Measurements from ENCODE around the gene KRTAP3-1. TPM values are rescaled to one million over a fixed set of nuclear protein-coding genes. Genes with fewer than 3 reads are reported as not detected.

Gene KRTAP3-1
- total RNA-seq, 2 donors from 2014 or later: not detected

DNA sequence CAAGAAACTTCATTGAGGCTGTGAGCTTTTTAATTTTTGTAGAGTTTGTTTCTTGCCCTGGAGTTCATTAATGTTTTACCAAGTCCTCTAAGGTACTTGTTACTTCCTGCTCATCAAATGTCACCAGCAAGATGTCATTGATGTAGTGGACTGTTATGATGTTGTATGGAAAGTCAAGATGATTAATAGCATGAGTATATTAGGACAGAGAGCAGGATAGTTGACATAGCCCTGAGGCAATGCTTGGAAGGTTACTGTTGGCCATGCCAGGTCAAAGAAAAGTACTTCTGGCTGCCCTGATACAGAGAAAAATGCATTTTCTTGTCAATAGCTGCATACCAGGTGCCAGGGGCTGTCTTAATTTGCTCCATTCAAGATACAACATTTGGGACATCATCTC lies 11.4 kb upstream of the KRTAP3-1 start:
- TF ChIP-seq, protein P1, sequence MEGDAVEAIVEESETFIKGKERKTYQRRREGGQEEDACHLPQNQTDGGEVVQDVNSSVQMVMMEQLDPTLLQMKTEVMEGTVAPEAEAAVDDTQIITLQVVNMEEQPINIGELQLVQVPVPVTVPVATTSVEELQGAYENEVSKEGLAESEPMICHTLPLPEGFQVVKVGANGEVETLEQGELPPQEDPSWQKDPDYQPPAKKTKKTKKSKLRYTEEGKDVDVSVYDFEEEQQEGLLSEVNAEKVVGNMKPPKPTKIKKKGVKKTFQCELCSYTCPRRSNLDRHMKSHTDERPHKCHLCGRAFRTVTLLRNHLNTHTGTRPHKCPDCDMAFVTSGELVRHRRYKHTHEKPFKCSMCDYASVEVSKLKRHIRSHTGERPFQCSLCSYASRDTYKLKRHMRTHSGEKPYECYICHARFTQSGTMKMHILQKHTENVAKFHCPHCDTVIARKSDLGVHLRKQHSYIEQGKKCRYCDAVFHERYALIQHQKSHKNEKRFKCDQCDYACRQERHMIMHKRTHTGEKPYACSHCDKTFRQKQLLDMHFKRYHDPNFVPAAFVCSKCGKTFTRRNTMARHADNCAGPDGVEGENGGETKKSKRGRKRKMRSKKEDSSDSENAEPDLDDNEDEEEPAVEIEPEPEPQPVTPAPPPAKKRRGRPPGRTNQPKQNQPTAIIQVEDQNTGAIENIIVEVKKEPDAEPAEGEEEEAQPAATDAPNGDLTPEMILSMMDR (IDR thresholded peaks at IDR 0.05): no peak
- no peaks in the 10 kb centered on the region for H3K36me3 ChIP-seq
- DNase-seq (ENCODE audit: low spot score): no peak
- H3K4me3 ChIP-seq: no peak overlapping the region
- H3K27ac ChIP-seq: no peak overlapping the region
- H3K4me1 ChIP-seq (ENCODE audit: control insufficient read depth in 1 of 2, low read depth in 2 of 2): no peaks in the 10 kb centered on the region
- no peaks in the 10 kb centered on the region for H3K9me3 ChIP-seq
- no peaks in the 10 kb centered on the region for H3K27me3 ChIP-seq (replicated peaks; ENCODE audit: insufficient read depth)
- ATAC-seq (ENCODE audit: insufficient number of reproducible peaks, low FRiP score, low read depth): no peak

- TF ChIP-seq, protein P1 (IDR thresholded peaks at IDR 0.05): no peak
- DNase-seq (ENCODE audit: low spot score) (no peak), ATAC-seq (ENCODE audit: insufficient number of reproducible peaks, low FRiP score, low read depth) (no peak)
- H3K4me1 ChIP-seq (ENCODE audit: control insufficient read depth in 1 of 2, low read depth in 2 of 2): no peaks in the 10 kb centered on the region
- H3K4me3 ChIP-seq: no peak overlapping the region
- H3K9me3 ChIP-seq: no peaks in the 10 kb centered on the region
- no peaks in the 10 kb centered on the region for H3K36me3 ChIP-seq
- H3K27me3 ChIP-seq (replicated peaks; ENCODE audit: insufficient read depth): no peaks in the 10 kb centered on the region
- H3K27ac ChIP-seq: no peak overlapping the region
Observed at GRCh38 chr17:41019415-41019814, 10.5 kb upstream of the KRTAP3-1 start.

DNA sequence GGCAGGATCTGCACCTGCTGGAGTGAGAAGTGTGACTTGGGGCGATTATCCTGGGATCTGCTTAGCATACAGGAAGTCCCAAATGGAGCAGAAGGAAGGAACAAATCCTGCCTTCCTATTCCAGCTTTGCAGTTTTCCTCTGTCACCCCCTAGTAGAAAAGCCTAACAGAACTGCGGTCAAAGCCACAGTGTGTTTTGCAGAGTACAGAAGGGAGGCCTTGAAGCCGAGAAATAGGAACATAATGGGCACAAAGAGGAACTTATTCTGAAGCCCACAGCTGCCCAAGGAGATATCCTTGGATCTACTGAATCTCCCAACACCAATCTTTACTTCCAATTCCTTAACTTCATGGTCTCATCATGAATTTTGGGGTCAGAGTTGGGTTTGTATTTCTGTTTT lies 9.6 kb upstream of the KRTAP3-1 start:
- DNase-seq (ENCODE audit: low spot score) (no peak), ATAC-seq (ENCODE audit: insufficient number of reproducible peaks, low FRiP score, low read depth) (no peak)
- H3K4me3 ChIP-seq: no peak overlapping the region
- H3K27me3 ChIP-seq (replicated peaks; ENCODE audit: insufficient read depth): no peaks in the 10 kb centered on the region
- H3K4me1 ChIP-seq (ENCODE audit: control insufficient read depth in 1 of 2, low read depth in 2 of 2): no peaks in the 10 kb centered on the region
- H3K9me3 ChIP-seq: no peaks in the 10 kb centered on the region
- H3K27ac ChIP-seq: no peak overlapping the region
- H3K36me3 ChIP-seq: no peaks in the 10 kb centered on the region
- TF ChIP-seq, protein P1 (IDR thresholded peaks at IDR 0.05): no peak

GRCh38 chr17:41016578-41017215 lies 7.8 kb upstream of the KRTAP3-1 start:
- no peaks in the 10 kb centered on the region for H3K9me3 ChIP-seq
- H3K36me3 ChIP-seq: no peaks in the 10 kb centered on the region
- no peak overlapping the region for H3K4me3 ChIP-seq
- no peak for DNase-seq (ENCODE audit: low spot score)
- TF ChIP-seq, protein P1 (IDR thresholded peaks at IDR 0.05): no peak
- no peaks in the 10 kb centered on the region for H3K27me3 ChIP-seq (replicated peaks; ENCODE audit: insufficient read depth)
- no peaks in the 10 kb centered on the region for H3K4me1 ChIP-seq (ENCODE audit: control insufficient read depth in 1 of 2, low read depth in 2 of 2)
- H3K27ac ChIP-seq: no peak overlapping the region
- ATAC-seq (ENCODE audit: insufficient number of reproducible peaks, low FRiP score, low read depth): no peak

DNA sequence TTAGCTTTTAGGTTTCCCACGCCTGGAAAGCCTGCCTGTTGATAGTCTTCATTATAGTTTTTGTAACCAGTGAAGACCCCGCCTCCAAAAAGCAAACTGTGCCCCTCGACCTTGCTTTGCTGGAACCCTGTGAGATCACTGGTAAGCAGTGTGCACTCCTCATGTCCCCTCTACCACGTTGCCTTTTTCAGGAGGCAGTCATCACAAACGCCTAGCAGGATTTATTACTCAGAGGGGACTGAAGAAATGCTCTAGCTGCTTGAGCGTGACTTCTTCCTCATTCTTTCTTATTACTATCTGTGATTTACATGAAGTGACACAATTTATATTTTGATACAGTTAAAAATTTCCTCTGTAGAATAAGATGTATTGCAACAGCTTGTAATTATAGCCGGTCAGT lies 6.5 kb upstream of the KRTAP3-1 start:
- TF ChIP-seq, protein P1 (IDR thresholded peaks at IDR 0.05): no peak
- Histone ChIP-seq H3K27me3 (replicated peaks; ENCODE audit: insufficient read depth) (no peaks in the 10 kb centered on the region), H3K9me3 (no peaks in the 10 kb centered on the region), H3K4me1 (ENCODE audit: control insufficient read depth in 1 of 2, low read depth in 2 of 2) (no peaks in the 10 kb centered on the region), H3K4me3 (no peak overlapping the region), H3K36me3 (no peaks in the 10 kb centered on the region), H3K27ac (no peak overlapping the region)
- no peak for ATAC-seq (ENCODE audit: insufficient number of reproducible peaks, low FRiP score, low read depth)
- DNase-seq (ENCODE audit: low spot score): no peak

All from thoracic aorta (tissue), 2 donors.